GM12873 (cell line): Measurements from ENCODE around the gene HSPA4.

Source experiments
- TF ChIP-seq, protein P1 (sequence below): IDR thresholded peaks from 2 replicates; pipeline ENCODE4 v1.5.1; 2012; ENCODE audit warnings: low read depth, mild to moderate bottlenecking, moderate library complexity, low read length, control low read depth; ENCODE audit not compliant: insufficient read depth; ENCODE audit errors: missing control alignments

HSPA4 gene

DNA sequence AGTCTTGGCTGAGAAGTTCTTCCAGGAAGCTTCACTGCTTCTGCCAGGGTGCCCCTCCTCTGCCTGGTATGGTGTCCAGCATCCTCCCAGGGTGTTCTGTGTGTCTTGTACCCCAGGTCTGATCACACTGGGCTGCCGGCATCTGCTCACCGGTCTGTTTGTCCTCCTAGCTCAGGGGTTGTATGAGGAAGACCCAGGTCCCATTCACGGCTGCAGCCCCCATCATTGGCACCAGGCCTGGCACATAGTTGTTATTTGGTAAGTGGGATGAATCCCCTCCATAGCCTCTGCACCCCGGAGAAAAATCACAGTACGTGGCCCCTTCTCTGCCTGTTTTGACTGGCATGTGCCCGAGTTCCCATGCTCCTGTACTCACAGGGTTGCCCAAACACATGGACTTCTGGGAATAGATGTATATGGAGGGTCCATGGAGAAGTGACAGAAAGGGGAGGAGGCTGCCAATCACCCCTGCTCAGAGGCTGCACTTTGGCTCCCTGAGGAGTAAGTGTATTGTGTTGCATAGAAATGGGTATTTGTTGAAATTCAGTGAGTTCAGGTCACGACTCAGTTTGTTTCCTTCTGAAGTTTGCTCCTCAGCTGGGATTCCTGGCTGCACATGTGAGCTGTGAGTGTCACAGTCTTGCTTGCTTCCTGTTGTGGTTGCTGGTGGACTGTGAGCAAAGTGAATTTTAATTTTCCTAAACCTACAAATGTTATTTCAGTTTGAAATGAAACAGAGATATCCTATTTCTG is 96.2 kb downstream of the HSPA4 start:
- TF ChIP-seq, protein P1, sequence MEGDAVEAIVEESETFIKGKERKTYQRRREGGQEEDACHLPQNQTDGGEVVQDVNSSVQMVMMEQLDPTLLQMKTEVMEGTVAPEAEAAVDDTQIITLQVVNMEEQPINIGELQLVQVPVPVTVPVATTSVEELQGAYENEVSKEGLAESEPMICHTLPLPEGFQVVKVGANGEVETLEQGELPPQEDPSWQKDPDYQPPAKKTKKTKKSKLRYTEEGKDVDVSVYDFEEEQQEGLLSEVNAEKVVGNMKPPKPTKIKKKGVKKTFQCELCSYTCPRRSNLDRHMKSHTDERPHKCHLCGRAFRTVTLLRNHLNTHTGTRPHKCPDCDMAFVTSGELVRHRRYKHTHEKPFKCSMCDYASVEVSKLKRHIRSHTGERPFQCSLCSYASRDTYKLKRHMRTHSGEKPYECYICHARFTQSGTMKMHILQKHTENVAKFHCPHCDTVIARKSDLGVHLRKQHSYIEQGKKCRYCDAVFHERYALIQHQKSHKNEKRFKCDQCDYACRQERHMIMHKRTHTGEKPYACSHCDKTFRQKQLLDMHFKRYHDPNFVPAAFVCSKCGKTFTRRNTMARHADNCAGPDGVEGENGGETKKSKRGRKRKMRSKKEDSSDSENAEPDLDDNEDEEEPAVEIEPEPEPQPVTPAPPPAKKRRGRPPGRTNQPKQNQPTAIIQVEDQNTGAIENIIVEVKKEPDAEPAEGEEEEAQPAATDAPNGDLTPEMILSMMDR = no peak

DNA sequence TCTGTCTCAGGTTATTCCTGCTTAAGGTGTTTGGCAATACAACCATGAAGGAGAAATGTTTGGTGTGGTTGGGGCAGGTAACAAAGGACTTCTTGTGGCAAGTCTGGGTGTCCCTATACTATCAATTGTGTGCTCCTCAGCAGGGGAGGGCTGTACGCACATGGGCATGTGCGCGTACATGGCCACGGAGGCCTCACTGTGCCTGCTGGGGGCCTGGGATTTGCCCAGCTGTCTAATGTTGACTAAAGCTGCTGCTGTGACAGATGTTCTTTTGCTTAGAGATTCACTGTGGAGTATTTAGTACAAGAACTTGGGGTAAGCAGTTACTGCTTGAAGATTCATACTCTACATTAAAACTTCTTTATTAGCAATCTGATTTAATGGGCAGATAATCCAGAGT is 97.5 kb downstream of the HSPA4 start:
- TF ChIP-seq, protein P1 = no peak

DNA sequence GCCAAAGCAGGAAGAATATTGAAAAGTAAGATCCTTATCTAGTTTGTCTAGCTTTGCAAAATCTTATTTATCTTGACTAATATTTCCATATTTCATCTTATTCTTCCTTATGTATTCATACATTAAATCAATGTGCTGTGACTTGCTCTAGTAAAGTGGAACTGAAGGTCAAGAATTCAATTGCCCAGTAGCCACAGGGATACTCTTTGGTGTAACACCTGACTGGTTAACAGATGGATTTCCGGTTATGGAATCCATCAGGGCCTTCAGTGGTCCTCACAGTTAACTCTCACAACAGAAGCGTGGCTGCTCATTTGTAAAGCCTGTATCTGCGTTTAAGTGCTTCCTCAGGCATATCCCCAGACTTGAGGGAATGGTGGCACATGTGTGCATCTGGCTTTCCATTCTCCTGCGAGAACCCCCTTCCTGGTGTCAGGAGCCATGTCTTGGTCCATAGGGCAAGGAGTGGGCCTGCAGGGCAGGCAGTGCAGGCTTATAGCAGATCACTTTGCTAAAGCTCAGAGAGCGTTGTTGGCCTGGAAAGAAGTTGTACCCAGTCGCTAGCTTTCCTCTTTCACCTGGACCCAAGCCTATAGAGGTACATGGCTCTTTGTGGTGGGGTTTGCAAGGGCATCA is 99.2 kb downstream of the HSPA4 start:
- TF ChIP-seq, protein P1 = no peak

- TF ChIP-seq, protein P1 = no peak
Measured at GRCh38 chr5:133154274-133155075, 102.7 kb downstream of the HSPA4 start.

DNA sequence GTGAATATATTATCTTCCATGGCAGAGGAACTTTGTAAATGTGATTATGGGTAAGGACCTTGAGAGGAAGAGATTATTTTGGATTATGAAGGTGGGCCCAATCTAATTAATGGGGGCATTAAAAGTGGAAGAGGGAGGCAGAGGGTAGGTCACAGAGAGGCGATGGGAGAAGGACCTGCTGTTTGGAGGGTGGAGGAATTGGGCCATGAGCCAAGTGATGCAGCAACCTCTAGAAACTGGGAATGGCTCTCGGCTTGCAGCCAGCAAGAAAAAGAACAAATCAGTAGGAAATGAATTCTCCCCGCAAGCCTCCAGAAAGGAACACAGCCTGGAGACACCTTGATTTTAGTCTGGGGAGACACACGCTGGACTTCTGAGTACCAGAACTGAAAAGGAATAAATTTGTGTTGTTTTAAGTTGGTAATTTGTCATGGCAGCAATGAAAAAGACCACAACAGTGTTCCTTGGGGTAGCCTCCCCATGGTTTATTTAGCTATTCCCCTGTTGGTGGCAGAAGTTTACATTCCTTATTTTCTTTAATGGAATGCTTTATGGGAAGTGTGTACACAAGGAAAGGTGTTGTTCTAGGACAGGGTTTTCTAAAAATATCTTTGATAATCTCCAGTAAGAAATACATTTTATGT is 103.6 kb downstream of the HSPA4 start:
- TF ChIP-seq, protein P1 = no peak
